GM23338 (cell line): Measurements from ENCODE around the gene HEXD. TPM values are rescaled to one million over a fixed set of nuclear protein-coding genes. Genes with fewer than 3 reads are reported as not detected.

Experiments used
- ATAC-seq: fragments of 200-7000 bp; cut with Tn5 transposase; 3 replicates; pipeline ENCODE4 v1.9.1; 2020
- DNase-seq: peaks from one replicate; pipeline ENCODE4 v3.0.0-alpha.2; 2015; ENCODE audit warnings: low spot score
- H2AFZ ChIP-seq: fragments of 200-600 bp; sonication (generic); 2 replicates; pipeline ENCODE4 v1.8.0; 2016; ENCODE audit warnings: antibody characterized with exemption, mild to moderate bottlenecking, moderate library complexity
- H3F3A ChIP-seq: fragments of 200-600 bp; sonication (generic); replicated peaks from 2 replicates; pipeline ENCODE4 v1.8.0; 2017; ENCODE audit warnings: antibody characterized with exemption, mixed run types, low read depth
- H3K27ac ChIP-seq: fragments of 200-600 bp; sonication (generic); 2 replicates; pipeline ENCODE4 v1.6.1; 2016; ENCODE audit warnings: low read depth
- H3K27me3 ChIP-seq: fragments of 200-600 bp; sonication (generic); 2 replicates; pipeline ENCODE4 v1.8.0; 2016; ENCODE audit warnings: mild to moderate bottlenecking, mixed run types, moderate library complexity; ENCODE audit not compliant: insufficient read depth
- H3K36me3 ChIP-seq: fragments of 200-600 bp; sonication (generic); 2 replicates; pipeline ENCODE4 v1.8.0; 2016; ENCODE audit warnings: mild to moderate bottlenecking; ENCODE audit not compliant: insufficient read depth
- H3K4me1 ChIP-seq: fragments of 200-600 bp; sonication (generic); 2 replicates; pipeline ENCODE4 v1.8.0; 2016; ENCODE audit warnings: mild to moderate bottlenecking, moderate library complexity; ENCODE audit not compliant: insufficient read depth
- H3K4me2 ChIP-seq: fragments of 200-600 bp; sonication (generic); 2 replicates; pipeline ENCODE4 v1.7.1; 2017; ENCODE audit warnings: mixed run types
- H3K4me3 ChIP-seq: fragments of 200-600 bp; sonication (generic); 2 replicates; pipeline ENCODE4 v1.6.1; 2016; ENCODE audit warnings: mixed run types
- H3K79me2 ChIP-seq: fragments of 200-600 bp; sonication (generic); replicated peaks from 2 replicates; pipeline ENCODE4 v1.8.0; 2017; ENCODE audit warnings: mild to moderate bottlenecking; ENCODE audit not compliant: insufficient read depth
- H3K9me2 ChIP-seq: fragments of 200-600 bp; sonication (generic); 2 replicates; pipeline ENCODE4 v1.8.0; 2017; ENCODE audit not compliant: insufficient read depth
- H4K20me1 ChIP-seq: fragments of 200-600 bp; sonication (generic); replicated peaks from 2 replicates; pipeline ENCODE4 v1.8.0; 2017; ENCODE audit warnings: mild to moderate bottlenecking; ENCODE audit not compliant: insufficient read depth
- H3K27ac Mint-ChIP-seq: 2 replicates; pipeline ENCODE4 v1.8.0; 2020; ENCODE audit warnings: inconsistent platforms, mild to moderate bottlenecking, moderate library complexity, mixed read lengths
- H3K27me3 Mint-ChIP-seq: 3 replicates; pipeline ENCODE4 v1.8.0; 2022; ENCODE audit warnings: low read depth, mild to moderate bottlenecking, moderate library complexity, mixed read lengths, inconsistent platforms; ENCODE audit not compliant: insufficient read depth, poor library complexity
- H3K36me3 Mint-ChIP-seq: 3 replicates; pipeline ENCODE4 v1.8.0; 2021; ENCODE audit warnings: low read depth, mild to moderate bottlenecking, inconsistent platforms, moderate library complexity, mixed read lengths
- H3K4me1 Mint-ChIP-seq: 3 replicates; pipeline ENCODE4 v1.8.0; 2020; ENCODE audit warnings: mild to moderate bottlenecking, inconsistent platforms, mixed read lengths
- H3K4me3 Mint-ChIP-seq: 3 replicates; pipeline ENCODE4 v1.8.0; 2021; ENCODE audit warnings: moderate library complexity, mild to moderate bottlenecking, inconsistent platforms, mixed read lengths
- H3K9me3 Mint-ChIP-seq: 3 replicates; pipeline ENCODE4 v1.8.0; 2020; ENCODE audit warnings: moderate library complexity, mild to moderate bottlenecking, inconsistent platforms, mixed read lengths
- CREB1 ChIP-seq: fragments of 250-450 bp; sonication (Bioruptor Pico); IDR thresholded peaks from 2 replicates; pipeline ENCODE4 v1.5.0; 2020; ENCODE audit warnings: low read depth, mild to moderate bottlenecking, moderate library complexity
- EZH2 ChIP-seq: fragments of 200-600 bp; sonication (generic); IDR thresholded peaks from one replicate; pipeline ENCODE4 v1.8.0; 2017; ENCODE audit warnings: antibody characterized with exemption, mild to moderate bottlenecking, low read depth; ENCODE audit not compliant: unreplicated experiment
- EZH2phosphoT487 ChIP-seq: fragments of 200-600 bp; sonication (generic); IDR thresholded peaks from one replicate; pipeline ENCODE4 v1.8.1; 2018; ENCODE audit warnings: antibody characterized with exemption; ENCODE audit not compliant: unreplicated experiment
- JUNB ChIP-seq: IDR thresholded peaks from one replicate; pipeline ENCODE4 v1.6.1; 2016; ENCODE audit warnings: antibody characterized with exemption; ENCODE audit not compliant: unreplicated experiment
- NANOG ChIP-seq: IDR thresholded peaks from 2 replicates; pipeline ENCODE4 v1.6.1; 2016; ENCODE audit warnings: antibody characterized with exemption, borderline replicate concordance
- POLR2AphosphoS5 ChIP-seq: IDR thresholded peaks from 2 replicates; pipeline ENCODE4 v1.6.1; 2016; ENCODE audit warnings: antibody characterized with exemption, low read depth
- STAT1 ChIP-seq: IDR thresholded peaks from one replicate; pipeline ENCODE4 v1.6.1; 2016; ENCODE audit warnings: antibody characterized with exemption; ENCODE audit not compliant: unreplicated experiment
- ZNF114 ChIP-seq: fragments of 250-450 bp; sonication (Bioruptor Pico); IDR thresholded peaks from 2 replicates; pipeline ENCODE4 v1.5.0; 2020; ENCODE audit warnings: mild to moderate bottlenecking, moderate library complexity
- ZNF331 ChIP-seq: fragments of 250-450 bp; sonication (Bioruptor Pico); IDR thresholded peaks from 2 replicates; pipeline ENCODE4 v1.5.0; 2020; ENCODE audit warnings: low read depth, mild to moderate bottlenecking, moderate library complexity
- polyA plus RNA-seq: library from polyadenylated mRNA; unstranded; fragments of >200 nt; fragmentation: Nextera tagmentation; extraction: Ambion mirVana; gene quantifications from 2 replicates; pipeline ENCODE4 v1.2.1, GENCODE V29; 2016
- total RNA-seq: library from RNA; depleted of rRNA; stranded (reverse); fragments of >200 nt; shearing (Covaris generic); gene quantifications from 2 replicates; pipeline ENCODE4 v1.2.3, GENCODE V29; 2014
- TF ChIP-seq, protein P1 (sequence below): IDR thresholded peaks from 2 replicates; pipeline ENCODE4 v1.6.1; 2016; ENCODE audit warnings: antibody characterized with exemption
- TF ChIP-seq, protein P2 (sequence below): IDR thresholded peaks from one replicate; pipeline ENCODE4 v1.6.1; 2018; ENCODE audit warnings: antibody characterized with exemption; ENCODE audit not compliant: unreplicated experiment
- TF ChIP-seq, protein P3 (sequence below), 2 experiments: fragments of 200-600 bp in 1 of 2; sonication (generic) in 1 of 2; conservative IDR thresholded peaks; 2 replicates each; pipeline versions ENCODE4 v1.5.1 to v1.6.1; 2016 to 2017; ENCODE audit warnings: antibody characterized with exemption in 2 of 2, low read depth in 2 of 2, mild to moderate bottlenecking in 2 of 2, moderate library complexity in 1 of 2
- TF ChIP-seq, protein P4 (sequence below): fragments of 250-450 bp; sonication (Bioruptor Pico); IDR thresholded peaks from 2 replicates; pipeline ENCODE4 v1.5.0; 2020; ENCODE audit warnings: mild to moderate bottlenecking, moderate library complexity

Gene HEXD
- total and polyA plus RNA-seq, 2 experiments from 2014 or later: 11.9 to 31.1 TPM

DNA sequence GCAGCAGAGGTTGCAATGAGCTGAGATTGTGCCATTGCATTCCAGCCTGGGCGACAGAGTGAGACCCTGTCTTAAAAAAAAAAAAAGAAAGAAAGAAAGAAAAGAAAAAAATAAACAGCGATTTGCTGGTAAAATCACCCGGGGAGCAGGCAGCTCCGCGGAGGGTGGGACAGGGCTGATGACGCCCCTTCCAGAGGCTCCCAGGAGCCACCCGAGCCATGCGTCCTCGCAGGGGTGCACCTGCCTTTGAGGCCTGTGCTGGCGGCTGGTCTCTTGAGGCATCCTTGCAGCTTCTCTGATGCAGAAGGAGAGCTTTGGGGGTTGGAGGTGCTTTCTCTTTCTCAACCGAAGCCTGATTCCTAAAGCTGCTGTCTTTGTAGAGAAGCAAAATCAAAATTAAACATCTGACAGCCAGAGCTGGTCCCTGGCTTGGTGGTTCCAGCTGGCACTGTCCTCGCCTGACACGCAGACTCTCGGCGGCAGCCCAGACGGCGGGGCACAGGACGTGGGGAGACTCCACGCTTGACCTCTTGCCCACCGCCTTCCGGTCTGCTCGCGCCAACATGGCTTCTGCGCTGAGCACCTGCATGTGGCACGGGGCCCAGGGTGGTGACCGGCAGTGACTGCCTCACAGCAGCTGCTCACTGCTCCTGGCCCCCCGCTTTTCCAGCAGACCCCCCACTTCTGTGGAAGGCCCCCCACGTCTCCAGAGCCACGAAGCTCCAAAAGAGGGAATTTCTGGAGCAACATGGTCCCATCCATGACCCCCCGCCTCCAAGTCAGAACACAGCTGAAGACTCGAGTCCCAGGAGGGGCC is 40.0 kb upstream of the HEXD start:
- Mint-ChIP-seq H3K4me1 (no peaks in the 10 kb centered on the region), H3K27me3 (peaks cover 35% of the 10 kb centered on the region), H3K27ac (no peak overlapping the region), H3K4me3 (no peak overlapping the region), H3K36me3 (no peaks in the 10 kb centered on the region), H3K9me3 (no peaks in the 10 kb centered on the region; the same call in 2 of the 3 replicates)
- Histone ChIP-seq H3K27ac (no peak overlapping the region), H4K20me1 (no peaks in the 10 kb centered on the region), H3F3A (no peaks in the 10 kb centered on the region), H3K4me1 (no peaks in the 10 kb centered on the region), H3K27me3 (peaks cover 21% of the 10 kb centered on the region), H2AFZ (no peak overlapping the region), H3K36me3 (no peaks in the 10 kb centered on the region), H3K4me3 (no peak overlapping the region), H3K9me2 (no peaks in the 10 kb centered on the region), H3K4me2 (no peak overlapping the region), H3K79me2 (no peaks in the 10 kb centered on the region)
- ATAC-seq (no peak), DNase-seq (no peak)
- no peak for TF ChIP-seq ZNF114 (CRISPR knock-in tag)
- TF ChIP-seq ZNF331 (CRISPR knock-in tag): no peak
- TF ChIP-seq, protein P1, sequence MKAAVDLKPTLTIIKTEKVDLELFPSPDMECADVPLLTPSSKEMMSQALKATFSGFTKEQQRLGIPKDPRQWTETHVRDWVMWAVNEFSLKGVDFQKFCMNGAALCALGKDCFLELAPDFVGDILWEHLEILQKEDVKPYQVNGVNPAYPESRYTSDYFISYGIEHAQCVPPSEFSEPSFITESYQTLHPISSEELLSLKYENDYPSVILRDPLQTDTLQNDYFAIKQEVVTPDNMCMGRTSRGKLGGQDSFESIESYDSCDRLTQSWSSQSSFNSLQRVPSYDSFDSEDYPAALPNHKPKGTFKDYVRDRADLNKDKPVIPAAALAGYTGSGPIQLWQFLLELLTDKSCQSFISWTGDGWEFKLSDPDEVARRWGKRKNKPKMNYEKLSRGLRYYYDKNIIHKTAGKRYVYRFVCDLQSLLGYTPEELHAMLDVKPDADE: no peak
- TF ChIP-seq, protein P2, sequence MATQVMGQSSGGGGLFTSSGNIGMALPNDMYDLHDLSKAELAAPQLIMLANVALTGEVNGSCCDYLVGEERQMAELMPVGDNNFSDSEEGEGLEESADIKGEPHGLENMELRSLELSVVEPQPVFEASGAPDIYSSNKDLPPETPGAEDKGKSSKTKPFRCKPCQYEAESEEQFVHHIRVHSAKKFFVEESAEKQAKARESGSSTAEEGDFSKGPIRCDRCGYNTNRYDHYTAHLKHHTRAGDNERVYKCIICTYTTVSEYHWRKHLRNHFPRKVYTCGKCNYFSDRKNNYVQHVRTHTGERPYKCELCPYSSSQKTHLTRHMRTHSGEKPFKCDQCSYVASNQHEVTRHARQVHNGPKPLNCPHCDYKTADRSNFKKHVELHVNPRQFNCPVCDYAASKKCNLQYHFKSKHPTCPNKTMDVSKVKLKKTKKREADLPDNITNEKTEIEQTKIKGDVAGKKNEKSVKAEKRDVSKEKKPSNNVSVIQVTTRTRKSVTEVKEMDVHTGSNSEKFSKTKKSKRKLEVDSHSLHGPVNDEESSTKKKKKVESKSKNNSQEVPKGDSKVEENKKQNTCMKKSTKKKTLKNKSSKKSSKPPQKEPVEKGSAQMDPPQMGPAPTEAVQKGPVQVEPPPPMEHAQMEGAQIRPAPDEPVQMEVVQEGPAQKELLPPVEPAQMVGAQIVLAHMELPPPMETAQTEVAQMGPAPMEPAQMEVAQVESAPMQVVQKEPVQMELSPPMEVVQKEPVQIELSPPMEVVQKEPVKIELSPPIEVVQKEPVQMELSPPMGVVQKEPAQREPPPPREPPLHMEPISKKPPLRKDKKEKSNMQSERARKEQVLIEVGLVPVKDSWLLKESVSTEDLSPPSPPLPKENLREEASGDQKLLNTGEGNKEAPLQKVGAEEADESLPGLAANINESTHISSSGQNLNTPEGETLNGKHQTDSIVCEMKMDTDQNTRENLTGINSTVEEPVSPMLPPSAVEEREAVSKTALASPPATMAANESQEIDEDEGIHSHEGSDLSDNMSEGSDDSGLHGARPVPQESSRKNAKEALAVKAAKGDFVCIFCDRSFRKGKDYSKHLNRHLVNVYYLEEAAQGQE: no peak
- TF ChIP-seq JUNB: no peak
- TF ChIP-seq POLR2AphosphoS5: no peak
- TF ChIP-seq, protein P3, sequence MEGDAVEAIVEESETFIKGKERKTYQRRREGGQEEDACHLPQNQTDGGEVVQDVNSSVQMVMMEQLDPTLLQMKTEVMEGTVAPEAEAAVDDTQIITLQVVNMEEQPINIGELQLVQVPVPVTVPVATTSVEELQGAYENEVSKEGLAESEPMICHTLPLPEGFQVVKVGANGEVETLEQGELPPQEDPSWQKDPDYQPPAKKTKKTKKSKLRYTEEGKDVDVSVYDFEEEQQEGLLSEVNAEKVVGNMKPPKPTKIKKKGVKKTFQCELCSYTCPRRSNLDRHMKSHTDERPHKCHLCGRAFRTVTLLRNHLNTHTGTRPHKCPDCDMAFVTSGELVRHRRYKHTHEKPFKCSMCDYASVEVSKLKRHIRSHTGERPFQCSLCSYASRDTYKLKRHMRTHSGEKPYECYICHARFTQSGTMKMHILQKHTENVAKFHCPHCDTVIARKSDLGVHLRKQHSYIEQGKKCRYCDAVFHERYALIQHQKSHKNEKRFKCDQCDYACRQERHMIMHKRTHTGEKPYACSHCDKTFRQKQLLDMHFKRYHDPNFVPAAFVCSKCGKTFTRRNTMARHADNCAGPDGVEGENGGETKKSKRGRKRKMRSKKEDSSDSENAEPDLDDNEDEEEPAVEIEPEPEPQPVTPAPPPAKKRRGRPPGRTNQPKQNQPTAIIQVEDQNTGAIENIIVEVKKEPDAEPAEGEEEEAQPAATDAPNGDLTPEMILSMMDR (conservative IDR thresholded peaks at IDR 0.05; ENCODE audit: low read depth in 2 of 2): no peak
- no peak for TF ChIP-seq CREB1 (CRISPR knock-in tag)
- no peak for TF ChIP-seq EZH2
- no peak for TF ChIP-seq NANOG
- no peak for TF ChIP-seq STAT1
- no peak for TF ChIP-seq EZH2phosphoT487
- TF ChIP-seq, protein P4, sequence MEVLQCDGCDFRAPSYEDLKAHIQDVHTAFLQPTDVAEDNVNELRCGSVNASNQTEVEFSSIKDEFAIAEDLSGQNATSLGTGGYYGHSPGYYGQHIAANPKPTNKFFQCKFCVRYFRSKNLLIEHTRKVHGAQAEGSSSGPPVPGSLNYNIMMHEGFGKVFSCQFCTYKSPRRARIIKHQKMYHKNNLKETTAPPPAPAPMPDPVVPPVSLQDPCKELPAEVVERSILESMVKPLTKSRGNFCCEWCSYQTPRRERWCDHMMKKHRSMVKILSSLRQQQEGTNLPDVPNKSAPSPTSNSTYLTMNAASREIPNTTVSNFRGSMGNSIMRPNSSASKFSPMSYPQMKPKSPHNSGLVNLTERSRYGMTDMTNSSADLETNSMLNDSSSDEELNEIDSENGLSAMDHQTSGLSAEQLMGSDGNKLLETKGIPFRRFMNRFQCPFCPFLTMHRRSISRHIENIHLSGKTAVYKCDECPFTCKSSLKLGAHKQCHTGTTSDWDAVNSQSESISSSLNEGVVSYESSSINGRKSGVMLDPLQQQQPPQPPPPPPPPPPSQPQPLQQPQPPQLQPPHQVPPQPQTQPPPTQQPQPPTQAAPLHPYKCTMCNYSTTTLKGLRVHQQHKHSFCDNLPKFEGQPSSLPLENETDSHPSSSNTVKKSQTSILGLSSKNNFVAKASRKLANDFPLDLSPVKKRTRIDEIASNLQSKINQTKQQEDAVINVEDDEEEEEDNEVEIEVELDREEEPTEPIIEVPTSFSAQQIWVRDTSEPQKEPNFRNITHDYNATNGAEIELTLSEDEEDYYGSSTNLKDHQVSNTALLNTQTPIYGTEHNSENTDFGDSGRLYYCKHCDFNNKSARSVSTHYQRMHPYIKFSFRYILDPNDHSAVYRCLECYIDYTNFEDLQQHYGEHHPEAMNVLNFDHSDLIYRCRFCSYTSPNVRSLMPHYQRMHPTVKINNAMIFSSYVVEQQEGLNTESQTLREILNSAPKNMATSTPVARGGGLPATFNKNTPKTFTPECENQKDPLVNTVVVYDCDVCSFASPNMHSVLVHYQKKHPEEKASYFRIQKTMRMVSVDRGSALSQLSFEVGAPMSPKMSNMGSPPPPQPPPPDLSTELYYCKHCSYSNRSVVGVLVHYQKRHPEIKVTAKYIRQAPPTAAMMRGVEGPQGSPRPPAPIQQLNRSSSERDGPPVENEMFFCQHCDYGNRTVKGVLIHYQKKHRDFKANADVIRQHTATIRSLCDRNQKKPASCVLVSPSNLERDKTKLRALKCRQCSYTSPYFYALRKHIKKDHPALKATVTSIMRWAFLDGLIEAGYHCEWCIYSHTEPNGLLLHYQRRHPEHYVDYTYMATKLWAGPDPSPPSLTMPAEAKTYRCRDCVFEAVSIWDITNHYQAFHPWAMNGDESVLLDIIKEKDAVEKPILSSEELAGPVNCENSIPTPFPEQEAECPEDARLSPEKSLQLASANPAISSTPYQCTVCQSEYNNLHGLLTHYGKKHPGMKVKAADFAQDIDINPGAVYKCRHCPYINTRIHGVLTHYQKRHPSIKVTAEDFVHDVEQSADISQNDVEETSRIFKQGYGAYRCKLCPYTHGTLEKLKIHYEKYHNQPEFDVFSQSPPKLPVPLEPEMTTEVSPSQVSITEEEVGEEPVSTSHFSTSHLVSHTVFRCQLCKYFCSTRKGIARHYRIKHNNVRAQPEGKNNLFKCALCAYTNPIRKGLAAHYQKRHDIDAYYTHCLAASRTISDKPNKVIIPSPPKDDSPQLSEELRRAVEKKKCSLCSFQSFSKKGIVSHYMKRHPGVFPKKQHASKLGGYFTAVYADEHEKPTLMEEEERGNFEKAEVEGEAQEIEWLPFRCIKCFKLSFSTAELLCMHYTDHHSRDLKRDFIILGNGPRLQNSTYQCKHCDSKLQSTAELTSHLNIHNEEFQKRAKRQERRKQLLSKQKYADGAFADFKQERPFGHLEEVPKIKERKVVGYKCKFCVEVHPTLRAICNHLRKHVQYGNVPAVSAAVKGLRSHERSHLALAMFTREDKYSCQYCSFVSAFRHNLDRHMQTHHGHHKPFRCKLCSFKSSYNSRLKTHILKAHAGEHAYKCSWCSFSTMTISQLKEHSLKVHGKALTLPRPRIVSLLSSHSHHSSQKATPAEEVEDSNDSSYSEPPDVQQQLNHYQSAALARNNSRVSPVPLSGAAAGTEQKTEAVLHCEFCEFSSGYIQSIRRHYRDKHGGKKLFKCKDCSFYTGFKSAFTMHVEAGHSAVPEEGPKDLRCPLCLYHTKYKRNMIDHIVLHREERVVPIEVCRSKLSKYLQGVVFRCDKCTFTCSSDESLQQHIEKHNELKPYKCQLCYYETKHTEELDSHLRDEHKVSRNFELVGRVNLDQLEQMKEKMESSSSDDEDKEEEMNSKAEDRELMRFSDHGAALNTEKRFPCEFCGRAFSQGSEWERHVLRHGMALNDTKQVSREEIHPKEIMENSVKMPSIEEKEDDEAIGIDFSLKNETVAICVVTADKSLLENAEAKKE (CRISPR knock-in tag): no peak
